Measurements from ENCODE around the gene VSNL1. TPM values are rescaled to one million over a fixed set of nuclear protein-coding genes. Genes with fewer than 3 reads are reported as not detected.

VSNL1 gene
- total and polyA plus RNA-seq, 12 donors, result 7.2 to 51.1 (median 21.2) TPM

DNA sequence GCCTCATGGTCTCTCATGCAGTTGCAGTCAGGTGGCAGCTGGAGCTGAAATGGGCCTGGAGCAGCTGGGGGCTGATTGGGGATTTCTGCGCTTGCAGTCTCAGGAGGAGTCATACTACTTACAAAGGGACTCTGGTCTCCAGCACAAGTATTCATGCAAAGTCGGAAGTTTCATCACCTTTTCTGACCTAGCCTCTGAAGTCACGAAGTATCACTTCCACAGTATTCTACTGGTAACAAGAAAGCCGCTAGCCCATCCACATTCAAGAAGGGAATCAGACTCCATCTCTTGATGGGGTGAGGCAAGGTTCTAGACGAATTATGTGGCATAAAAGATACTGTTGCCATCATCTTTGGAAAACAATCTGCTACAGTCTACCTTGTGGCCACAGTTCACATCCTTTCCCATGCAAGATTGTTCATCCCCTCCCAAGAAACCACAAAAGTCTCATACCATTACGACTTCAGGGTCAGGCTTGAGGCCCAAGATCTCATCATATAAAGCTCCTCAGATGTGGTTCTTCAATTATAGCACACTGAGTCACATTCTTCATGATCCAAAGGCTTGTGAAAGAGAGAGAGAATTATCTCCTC, 117.9 kb downstream of the VSNL1 start:
- no peaks in the 10 kb centered on the region for H3K36me3 ChIP-seq (replicated peaks in 1 of 2)
- WGBS, 4 donors, result 84 to 95% (median 90%) methylated on average over 5 to 6 of the region's 6 CpGs
- H3K27ac ChIP-seq, result no peak overlapping the region
- H3K9me3 ChIP-seq (replicated peaks in 1 of 3), result no peaks in the 10 kb centered on the region
- H3K27me3 ChIP-seq, result no peaks in the 10 kb centered on the region
- DNase-seq, result no peak
- H3K4me3 ChIP-seq, result no peak overlapping the region
- no peaks in the 10 kb centered on the region for H3K4me1 ChIP-seq (replicated peaks in 1 of 2)
- intact Hi-C loops (cut with DNase I), result no loop called here
- no peak for TF ChIP-seq POLR2A (IDR thresholded peaks at IDR 0.05)
- TF ChIP-seq, protein P1, sequence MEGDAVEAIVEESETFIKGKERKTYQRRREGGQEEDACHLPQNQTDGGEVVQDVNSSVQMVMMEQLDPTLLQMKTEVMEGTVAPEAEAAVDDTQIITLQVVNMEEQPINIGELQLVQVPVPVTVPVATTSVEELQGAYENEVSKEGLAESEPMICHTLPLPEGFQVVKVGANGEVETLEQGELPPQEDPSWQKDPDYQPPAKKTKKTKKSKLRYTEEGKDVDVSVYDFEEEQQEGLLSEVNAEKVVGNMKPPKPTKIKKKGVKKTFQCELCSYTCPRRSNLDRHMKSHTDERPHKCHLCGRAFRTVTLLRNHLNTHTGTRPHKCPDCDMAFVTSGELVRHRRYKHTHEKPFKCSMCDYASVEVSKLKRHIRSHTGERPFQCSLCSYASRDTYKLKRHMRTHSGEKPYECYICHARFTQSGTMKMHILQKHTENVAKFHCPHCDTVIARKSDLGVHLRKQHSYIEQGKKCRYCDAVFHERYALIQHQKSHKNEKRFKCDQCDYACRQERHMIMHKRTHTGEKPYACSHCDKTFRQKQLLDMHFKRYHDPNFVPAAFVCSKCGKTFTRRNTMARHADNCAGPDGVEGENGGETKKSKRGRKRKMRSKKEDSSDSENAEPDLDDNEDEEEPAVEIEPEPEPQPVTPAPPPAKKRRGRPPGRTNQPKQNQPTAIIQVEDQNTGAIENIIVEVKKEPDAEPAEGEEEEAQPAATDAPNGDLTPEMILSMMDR (IDR thresholded peaks at IDR 0.05), result no peak

DNA sequence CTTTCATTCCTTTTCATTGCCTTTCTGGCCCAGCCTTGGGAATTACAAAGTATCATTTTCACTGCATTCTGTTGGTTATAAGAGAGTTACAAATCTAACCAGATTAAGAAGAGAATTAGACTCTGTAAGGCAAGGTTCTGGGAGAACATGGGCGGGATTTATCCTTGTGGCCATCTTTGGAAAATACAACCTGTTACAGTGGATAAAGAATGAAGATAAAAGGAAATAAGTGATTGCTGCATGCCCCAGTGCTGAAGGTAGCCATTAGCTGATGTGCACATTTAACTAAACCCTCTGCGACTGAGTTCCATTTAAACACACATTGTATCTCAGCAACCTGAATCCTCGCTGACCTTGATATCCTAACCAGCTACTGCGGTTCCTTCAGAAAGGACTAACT, 119.7 kb downstream of the VSNL1 start:
- Histone ChIP-seq H3K36me3 (replicated peaks in 1 of 2) (peaks cover 0 to 6% of the 10 kb centered on the region in 2 donors), H3K27ac (no peak overlapping the region), H3K4me1 (replicated peaks in 1 of 2) (no peaks in the 10 kb centered on the region), H3K9me3 (replicated peaks in 1 of 3) (no peaks in the 10 kb centered on the region), H3K27me3 (no peaks in the 10 kb centered on the region), H3K4me3 (no peak overlapping the region)
- intact Hi-C loops (cut with DNase I), result no loop called here
- DNase-seq, result no peak
- no peak for TF ChIP-seq POLR2A (IDR thresholded peaks at IDR 0.05)
- TF ChIP-seq, protein P1 (IDR thresholded peaks at IDR 0.05), result no peak
- 70 to 97% (median 78%) methylated on average over 4 of the region's 4 CpGs for WGBS, 4 donors

DNA sequence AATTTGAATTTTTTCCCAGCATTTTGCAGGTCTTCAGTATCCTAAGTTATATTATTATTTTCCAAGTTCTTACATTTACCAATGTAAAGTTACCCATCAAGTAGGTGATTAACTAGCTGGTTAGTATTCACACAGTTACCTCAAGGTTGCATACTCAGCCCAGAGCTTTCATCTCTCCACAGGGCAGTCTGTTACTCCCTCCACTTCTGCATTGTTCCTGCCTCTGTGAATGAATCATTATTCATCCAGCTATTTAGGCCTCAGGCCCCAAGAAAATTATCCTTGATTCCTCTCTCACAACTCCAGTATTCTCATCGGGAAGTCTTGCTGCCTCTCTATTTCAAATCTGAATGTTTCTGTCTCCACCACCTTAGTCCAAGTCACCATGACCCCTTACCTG, 121.0 kb downstream of the VSNL1 start:
- 56 to 59% (median 58%) methylated on average over 1 of the region's 1 CpG for WGBS, 4 donors
- H3K4me3 ChIP-seq, result no peak overlapping the region
- H3K27me3 ChIP-seq, result no peaks in the 10 kb centered on the region
- H3K9me3 ChIP-seq (replicated peaks in 1 of 3), result no peaks in the 10 kb centered on the region
- intact Hi-C loops (cut with DNase I), result no loop called here
- H3K27ac ChIP-seq, result no peak overlapping the region
- H3K4me1 ChIP-seq (replicated peaks in 1 of 2), result no peaks in the 10 kb centered on the region
- TF ChIP-seq POLR2A (IDR thresholded peaks at IDR 0.05), result no peak
- TF ChIP-seq, protein P1 (IDR thresholded peaks at IDR 0.05), result no peak
- H3K36me3 ChIP-seq (replicated peaks in 1 of 2), result peaks cover 0 to 8% of the 10 kb centered on the region in 2 donors
- no peak for DNase-seq

DNA sequence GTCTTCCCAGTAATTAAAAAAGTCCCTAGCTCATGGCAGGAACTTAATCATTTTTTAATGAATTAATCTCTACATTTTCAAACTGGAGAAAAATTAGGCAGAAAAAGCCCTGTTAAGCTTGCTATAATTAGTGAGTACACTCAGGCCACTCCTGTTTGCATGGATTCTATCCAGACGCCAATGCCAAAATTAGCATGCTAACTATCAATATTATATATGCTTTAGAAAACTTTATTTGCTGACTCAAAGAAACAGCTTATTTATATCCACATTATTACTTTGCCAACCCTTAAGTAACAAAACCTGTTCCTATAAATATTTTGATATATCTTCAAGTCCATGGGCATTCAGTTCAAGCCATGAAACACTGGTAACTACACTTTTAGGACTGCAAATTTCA, 122.2 kb downstream of the VSNL1 start:
- TF ChIP-seq, protein P1 (IDR thresholded peaks at IDR 0.05), result no peak
- no peak for TF ChIP-seq POLR2A (IDR thresholded peaks at IDR 0.05)
- Histone ChIP-seq H3K4me1 (replicated peaks in 1 of 2) (no peaks in the 10 kb centered on the region), H3K36me3 (replicated peaks in 1 of 2) (peaks cover 0 to 8% of the 10 kb centered on the region in 2 donors), H3K27me3 (no peaks in the 10 kb centered on the region), H3K4me3 (no peak overlapping the region), H3K9me3 (replicated peaks in 1 of 3) (no peaks in the 10 kb centered on the region), H3K27ac (no peak overlapping the region)
- 89 to 96% (median 93%) methylated on average over 1 of the region's 1 CpG for WGBS, 4 donors
- no peak for DNase-seq
- intact Hi-C loops (cut with DNase I), result no loop called here
